ENCODE data around the gene MAN2C1.

MAN2C1 gene

DNA sequence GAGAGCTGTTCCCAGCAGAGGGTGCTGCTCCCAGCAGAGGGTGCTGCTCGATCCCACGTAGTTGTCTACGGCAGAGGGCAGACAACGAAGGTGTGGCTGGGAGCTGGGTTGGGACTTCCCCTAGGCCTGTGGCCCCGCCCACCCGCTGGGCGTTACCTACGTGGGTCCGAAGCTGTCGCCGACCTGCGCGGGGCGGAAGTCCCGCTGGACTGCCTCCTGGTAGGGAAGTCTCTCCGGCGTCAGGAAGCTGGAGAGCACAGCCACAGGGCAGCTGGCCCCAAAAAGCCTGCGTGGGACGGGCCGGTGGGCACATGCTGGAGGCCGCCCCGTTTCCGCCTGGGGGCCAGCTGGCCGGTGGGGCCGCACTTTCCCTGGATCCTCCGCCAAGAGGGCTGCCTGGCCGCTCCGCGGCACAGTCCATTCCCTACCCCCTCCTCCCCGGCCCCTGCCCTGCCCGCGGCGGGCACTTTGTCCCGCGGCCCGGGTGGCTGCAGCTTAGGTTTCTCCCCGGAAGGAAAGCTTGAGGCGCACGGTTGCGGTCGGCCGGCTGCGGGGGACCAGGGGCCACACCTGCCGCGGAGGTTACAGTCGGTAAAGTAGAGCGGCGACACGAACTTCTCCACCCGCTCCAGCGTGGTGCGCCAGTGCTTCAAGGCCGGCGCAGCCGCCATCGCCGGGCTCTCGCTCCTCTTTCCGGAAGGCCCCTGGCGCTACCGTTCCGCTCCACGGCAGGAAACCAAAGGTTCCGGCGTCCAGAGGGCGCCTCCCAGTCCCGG is at the start of gene MAN2C1:
MAN2C1 (minus strand) TSS at position 695 of the 776 bp plus-strand sequence; CDS start at position 671, 24 bp downstream.
- peak; percentile 97 for DNase-seq (ENCODE audit: low spot score)
- in situ Hi-C loops (cut with MboI; ENCODE audit: low sequenced_read_pairs, unreplicated experiment): loop anchor here (25.0 kb wide), 1 partner anchor 269 kb away; the partner anchor contains the start of genes IMP3, SNUPN and SNX33
- TF ChIP-seq CTCF (IDR thresholded peaks at IDR 0.05; ENCODE audit: borderline replicate concordance, control extremely low read depth, extremely low read depth, insufficient read depth, missing control alignments): peak; percentile 89

- TF ChIP-seq CTCF (IDR thresholded peaks at IDR 0.05; ENCODE audit: borderline replicate concordance, control extremely low read depth, extremely low read depth, insufficient read depth, missing control alignments): no peak
- in situ Hi-C loops (cut with MboI; ENCODE audit: low sequenced_read_pairs, unreplicated experiment): no loop called here
- DNase-seq (ENCODE audit: low spot score): no peak
These were observed 48.2 kb upstream of the MAN2C1 start for GRCh38 chr15:75416584-75416983.

GRCh38 chr15:75410196-75410595 is 41.8 kb upstream of the MAN2C1 start:
- TF ChIP-seq CTCF (IDR thresholded peaks at IDR 0.05; ENCODE audit: borderline replicate concordance, control extremely low read depth, extremely low read depth, insufficient read depth, missing control alignments): no peak
- in situ Hi-C loops (cut with MboI; ENCODE audit: low sequenced_read_pairs, unreplicated experiment): no loop called here
- no peak for DNase-seq (ENCODE audit: low spot score)

- in situ Hi-C loops (cut with MboI; ENCODE audit: low sequenced_read_pairs, unreplicated experiment): no loop called here
These were observed 38.7 kb upstream of the MAN2C1 start for GRCh38 chr15:75407083-75407482.

GRCh38 chr15:75403892-75404291 is 35.5 kb upstream of the MAN2C1 start:
- TF ChIP-seq CTCF (IDR thresholded peaks at IDR 0.05; ENCODE audit: borderline replicate concordance, control extremely low read depth, extremely low read depth, insufficient read depth, missing control alignments): no peak
- in situ Hi-C loops (cut with MboI; ENCODE audit: low sequenced_read_pairs, unreplicated experiment): no loop called here
- no peak for DNase-seq (ENCODE audit: low spot score)

More at GRCh38 chr15:75407083-75407482, 38.7 kb upstream of the MAN2C1 start:
- DNase-seq (ENCODE audit: low spot score): no peak
- no peak for TF ChIP-seq CTCF (IDR thresholded peaks at IDR 0.05; ENCODE audit: borderline replicate concordance, control extremely low read depth, extremely low read depth, insufficient read depth, missing control alignments)

DNA sequence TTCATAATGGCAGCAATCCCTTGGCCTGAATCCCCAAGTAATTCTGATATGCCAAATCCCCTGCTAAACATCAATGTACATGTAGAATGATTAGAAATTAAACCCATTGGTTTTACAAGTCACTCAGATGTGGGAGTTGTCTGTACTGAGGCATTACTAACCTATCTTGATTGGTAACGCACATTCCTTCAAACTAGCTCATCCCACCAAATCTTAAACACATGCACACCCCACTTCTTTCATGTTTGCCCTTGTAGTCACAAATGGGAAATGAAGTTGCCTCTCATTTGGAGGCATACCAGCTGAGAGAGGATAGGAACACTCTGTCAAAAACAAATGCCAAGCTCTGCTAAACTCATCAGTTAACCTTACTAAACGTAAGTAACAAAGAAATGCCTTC is 29.1 kb upstream of the MAN2C1 start:
- no peak for TF ChIP-seq CTCF (IDR thresholded peaks at IDR 0.05; ENCODE audit: borderline replicate concordance, control extremely low read depth, extremely low read depth, insufficient read depth, missing control alignments)
- no peak for DNase-seq (ENCODE audit: low spot score)
- in situ Hi-C loops (cut with MboI; ENCODE audit: low sequenced_read_pairs, unreplicated experiment): no loop called here
